NCI-H128 (cell line): ENCODE data around the gene BOD1L2.
A peak's percentile ranks its signal among the peaks of the same experiment; 100 is the strongest.

Source experiments
- DNase-seq: peaks from one replicate; lab custom pipeline; 2025; ENCODE audit not compliant: unreplicated experiment; lab: John Stamatoyannopoulos, UW

BOD1L2 gene

GRCh38 chr18:57146956-57147636 is at the start of gene BOD1L2:
TSS of gene BOD1L2 (plus strand) at chr18:57147087. CDS start at chr18:57147313, 226 bp downstream.
- no peak for DNase-seq

- DNase-seq, result no peak
Observed at GRCh38 chr18:57107140-57107832, 39.6 kb upstream of the BOD1L2 start.

- no peak for DNase-seq
Observed at GRCh38 chr18:57110290-57110689, 36.6 kb upstream of the BOD1L2 start.

GRCh38 chr18:57113799-57114420 is 33.0 kb upstream of the BOD1L2 start:
- DNase-seq, result no peak

GRCh38 chr18:57116598-57117132 is 30.2 kb upstream of the BOD1L2 start:
- no peak for DNase-seq

- no peak for DNase-seq
Observed at GRCh38 chr18:57121542-57122112, 25.3 kb upstream of the BOD1L2 start.

GRCh38 chr18:57122936-57123510 is 23.9 kb upstream of the BOD1L2 start:
- DNase-seq, result peak; percentile 27

- no peak for DNase-seq
Observed at GRCh38 chr18:57125627-57126026, 21.3 kb upstream of the BOD1L2 start.

GRCh38 chr18:57128220-57128932 is 18.5 kb upstream of the BOD1L2 start:
- no peak for DNase-seq

- no peak for DNase-seq
Observed at GRCh38 chr18:57131101-57131500, 15.8 kb upstream of the BOD1L2 start.

- DNase-seq, result no peak
Observed at GRCh38 chr18:57131782-57132181, 15.1 kb upstream of the BOD1L2 start.

- DNase-seq, result no peak
Observed at GRCh38 chr18:57134618-57135135, 12.2 kb upstream of the BOD1L2 start.

GRCh38 chr18:57135699-57136098 is 11.2 kb upstream of the BOD1L2 start:
- no peak for DNase-seq

- DNase-seq, result no peak
Observed at GRCh38 chr18:57137847-57138246, 9.0 kb upstream of the BOD1L2 start.

- DNase-seq, result no peak
Observed at GRCh38 chr18:57141208-57142129, 5.4 kb upstream of the BOD1L2 start.

GRCh38 chr18:57142324-57142723 is 4.6 kb upstream of the BOD1L2 start:
- no peak for DNase-seq

- no peak for DNase-seq
Observed at GRCh38 chr18:57143265-57143664, 3.6 kb upstream of the BOD1L2 start.

- no peak for DNase-seq
Observed at GRCh38 chr18:57148263-57148662, 1.4 kb downstream of the BOD1L2 start.

GRCh38 chr18:57149051-57149450 is 2.2 kb downstream of the BOD1L2 start:
- DNase-seq, result no peak
